ENCODE data around the gene FAM222B.

FAM222B gene

DNA sequence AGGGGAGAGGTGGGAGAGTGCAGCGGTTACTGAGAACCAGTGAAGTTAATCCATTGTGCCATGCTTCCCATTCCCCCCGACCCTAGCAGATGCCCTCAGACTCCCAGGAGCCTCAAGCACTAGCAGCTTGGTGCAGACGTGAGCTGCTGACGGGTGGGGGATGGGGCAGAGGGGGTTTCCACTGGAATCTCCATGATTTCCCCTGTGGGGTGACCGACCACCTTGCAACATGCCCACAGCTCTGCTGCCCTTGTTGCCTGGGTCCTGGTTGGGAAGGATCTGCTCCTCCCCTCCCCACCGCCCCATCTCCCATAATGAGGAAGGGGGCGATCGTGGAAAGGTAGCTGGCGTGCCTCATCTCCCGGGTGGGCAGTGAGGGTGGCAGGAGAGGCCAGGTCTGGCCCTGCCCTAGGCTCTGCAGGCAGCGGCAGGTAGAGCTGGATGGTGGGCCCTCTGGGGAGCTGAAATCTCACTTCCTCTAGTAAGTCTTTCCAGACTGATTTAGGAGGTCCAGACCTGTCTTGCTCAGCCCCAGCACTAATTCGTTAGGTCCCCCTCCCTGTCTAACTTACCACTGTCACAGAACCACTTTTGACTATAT lies 45.4 kb upstream of the FAM222B start:
- Histone ChIP-seq H3K4me2 (ENCODE audit: low read length) (no peak overlapping the region), H3K4ac (ENCODE audit: low read depth, low read length) (no peak overlapping the region), H3K4me1 (ENCODE audit: control insufficient read depth, low read depth, low read length) (no peaks in the 10 kb centered on the region), H3K23ac (ENCODE audit: low read length) (no peak overlapping the region), H3K79me2 (ENCODE audit: control insufficient read depth, insufficient read depth, low read length) (no peaks in the 10 kb centered on the region), H3K4me3 (ENCODE audit: low read length) (no peak overlapping the region), H3K36me3 (ENCODE audit: control insufficient read depth, insufficient read depth, low read length) (no peaks in the 10 kb centered on the region), H2BK5ac (ENCODE audit: low read length) (no peak overlapping the region), H3K9ac (ENCODE audit: low read length) (no peak overlapping the region), H4K8ac (ENCODE audit: low read depth, low read length) (no peak overlapping the region), H2BK120ac (ENCODE audit: low read depth, low read length) (no peak overlapping the region), H2AK5ac (ENCODE audit: low read length) (no peak overlapping the region), H3K18ac (ENCODE audit: low read length) (no peak overlapping the region), H2BK15ac (replicated peaks; ENCODE audit: low read depth) (no peak overlapping the region), H3K27me3 (ENCODE audit: insufficient read depth, low read length, poor library complexity) (no peaks in the 10 kb centered on the region), H3K56ac (ENCODE audit: low read length) (peak overlapping the region; percentile 3), H3K27ac (ENCODE audit: low read depth, low read length) (no peak overlapping the region), H3K79me1 (ENCODE audit: low read length) (no peaks in the 10 kb centered on the region), H4K5ac (ENCODE audit: low read length) (no peak overlapping the region)
- no peak for DNase-seq
- no CpG with 5 or more reads among the region's 12 CpGs for WGBS (ENCODE audit: extremely low coverage, insufficient coverage, low lambda C conversion rate)

DNA sequence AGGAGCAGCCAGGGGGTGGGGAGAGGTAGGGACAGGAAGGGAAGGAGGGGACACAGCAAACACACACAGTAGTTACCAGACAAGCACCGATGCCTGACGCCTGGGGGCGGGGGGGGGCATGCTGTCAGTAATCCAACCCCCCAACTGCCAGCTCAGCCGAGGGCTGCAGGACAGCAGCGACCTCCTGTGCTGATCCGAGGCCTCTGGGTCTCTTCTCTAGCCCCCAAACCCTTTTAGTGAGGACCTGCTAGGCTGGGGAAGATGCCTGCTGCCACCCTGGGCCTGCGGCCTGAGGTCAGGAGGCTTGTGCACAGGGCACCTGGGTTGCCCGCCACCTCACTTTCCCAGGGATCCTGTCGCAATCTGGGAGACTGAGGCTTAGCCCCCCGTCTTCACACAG lies 43.4 kb upstream of the FAM222B start:
- WGBS (ENCODE audit: extremely low coverage, insufficient coverage, low lambda C conversion rate) = no CpG with 5 or more reads among the region's 10 CpGs
- no peaks in the 10 kb centered on the region for H3K36me3 ChIP-seq (ENCODE audit: control insufficient read depth, insufficient read depth, low read length)
- DNase-seq = no peak

DNA sequence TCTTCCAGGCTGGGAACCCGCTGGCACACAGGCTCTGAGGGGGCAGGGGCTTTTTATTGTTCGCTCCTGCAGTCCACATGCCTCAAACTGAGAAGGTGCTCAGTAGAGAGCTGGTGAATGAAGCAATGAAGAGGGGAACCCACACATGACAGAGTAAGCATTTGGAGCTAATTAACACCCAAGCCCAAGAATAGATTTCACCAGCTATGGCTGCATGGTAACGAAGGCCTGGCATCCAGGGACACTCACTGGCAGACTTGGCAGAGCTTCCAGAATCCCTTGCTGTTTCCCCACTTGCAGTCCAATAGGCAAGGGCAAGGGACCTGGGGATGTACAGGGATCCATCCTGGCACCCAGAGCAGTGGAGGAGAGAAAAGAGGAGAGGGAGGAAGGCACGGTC lies 42.8 kb upstream of the FAM222B start:
- Histone ChIP-seq H3K4me3 (ENCODE audit: low read length) (no peak overlapping the region), H3K56ac (ENCODE audit: low read length) (no peak overlapping the region), H3K18ac (ENCODE audit: low read length) (no peak overlapping the region), H4K5ac (ENCODE audit: low read length) (no peak overlapping the region), H3K79me2 (ENCODE audit: control insufficient read depth, insufficient read depth, low read length) (no peaks in the 10 kb centered on the region), H3K4me1 (ENCODE audit: control insufficient read depth, low read depth, low read length) (no peaks in the 10 kb centered on the region), H2BK5ac (ENCODE audit: low read length) (no peak overlapping the region), H2BK15ac (replicated peaks; ENCODE audit: low read depth) (no peak overlapping the region), H3K23ac (ENCODE audit: low read length) (no peak overlapping the region), H4K8ac (ENCODE audit: low read depth, low read length) (no peak overlapping the region), H3K9ac (ENCODE audit: low read length) (no peak overlapping the region), H3K27me3 (ENCODE audit: insufficient read depth, low read length, poor library complexity) (no peaks in the 10 kb centered on the region), H3K4ac (ENCODE audit: low read depth, low read length) (no peak overlapping the region), H3K36me3 (ENCODE audit: control insufficient read depth, insufficient read depth, low read length) (no peaks in the 10 kb centered on the region), H3K79me1 (ENCODE audit: low read length) (no peaks in the 10 kb centered on the region), H3K4me2 (ENCODE audit: low read length) (no peak overlapping the region), H2BK120ac (ENCODE audit: low read depth, low read length) (no peak overlapping the region), H2AK5ac (ENCODE audit: low read length) (no peak overlapping the region), H3K27ac (ENCODE audit: low read depth, low read length) (no peak overlapping the region)
- no CpG with 5 or more reads among the region's 4 CpGs for WGBS (ENCODE audit: extremely low coverage, insufficient coverage, low lambda C conversion rate)
- no peak for DNase-seq

More for the DNA sequence above, 43.4 kb upstream of the FAM222B start:
- H3K23ac ChIP-seq (ENCODE audit: low read length) = no peak overlapping the region
- H4K5ac ChIP-seq (ENCODE audit: low read length) = no peak overlapping the region
- no peaks in the 10 kb centered on the region for H3K27me3 ChIP-seq (ENCODE audit: insufficient read depth, low read length, poor library complexity)
- H3K4me3 ChIP-seq (ENCODE audit: low read length) = no peak overlapping the region
- H3K18ac ChIP-seq (ENCODE audit: low read length) = no peak overlapping the region
- no peak overlapping the region for H2BK5ac ChIP-seq (ENCODE audit: low read length)
- H3K4ac ChIP-seq (ENCODE audit: low read depth, low read length) = no peak overlapping the region
- H2BK120ac ChIP-seq (ENCODE audit: low read depth, low read length) = no peak overlapping the region
- H3K4me2 ChIP-seq (ENCODE audit: low read length) = no peak overlapping the region
- no peaks in the 10 kb centered on the region for H3K79me1 ChIP-seq (ENCODE audit: low read length)
- no peak overlapping the region for H4K8ac ChIP-seq (ENCODE audit: low read depth, low read length)
- no peaks in the 10 kb centered on the region for H3K4me1 ChIP-seq (ENCODE audit: control insufficient read depth, low read depth, low read length)
- no peak overlapping the region for H3K27ac ChIP-seq (ENCODE audit: low read depth, low read length)
- no peak overlapping the region for H2AK5ac ChIP-seq (ENCODE audit: low read length)
- H3K9ac ChIP-seq (ENCODE audit: low read length) = no peak overlapping the region
- no peak overlapping the region for H3K56ac ChIP-seq (ENCODE audit: low read length)
- no peak overlapping the region for H2BK15ac ChIP-seq (replicated peaks; ENCODE audit: low read depth)
- H3K79me2 ChIP-seq (ENCODE audit: control insufficient read depth, insufficient read depth, low read length) = no peaks in the 10 kb centered on the region

DNA sequence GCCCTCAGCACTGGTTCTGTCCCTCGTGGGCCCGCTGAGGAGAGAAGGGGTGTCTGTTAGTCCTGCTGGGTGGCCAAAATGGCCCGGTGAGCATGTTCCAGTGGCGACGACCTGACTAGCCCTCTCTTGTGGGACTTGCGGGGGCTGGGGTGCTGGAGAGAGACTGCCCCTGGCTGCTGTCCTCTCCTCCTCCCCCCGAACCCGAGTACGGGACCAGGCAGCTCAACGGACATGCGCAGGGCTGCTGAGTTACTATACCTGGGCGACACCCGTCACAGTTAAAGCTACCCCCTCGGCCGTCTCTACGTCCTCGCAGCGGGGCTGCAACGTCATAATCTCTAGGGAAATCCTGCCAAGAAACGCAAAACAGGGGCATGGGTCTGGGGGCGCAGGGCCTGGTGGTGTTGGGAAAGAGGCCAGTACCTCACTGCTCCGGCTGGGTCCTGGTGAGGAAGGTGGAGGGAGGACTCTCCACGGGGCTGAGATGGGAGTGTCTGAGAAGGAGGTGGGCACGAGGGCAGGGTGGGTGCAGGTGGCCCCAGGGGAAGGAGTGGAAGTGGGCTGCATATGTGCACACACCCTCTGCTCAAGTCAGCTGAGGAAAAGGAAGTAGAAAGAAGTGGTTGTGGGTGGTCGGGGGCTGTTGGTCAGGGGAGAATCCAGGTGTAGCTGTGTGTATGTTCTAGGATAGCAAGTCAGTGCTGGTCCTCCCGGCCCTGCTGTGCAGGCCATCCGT lies 41.5 kb upstream of the FAM222B start:
- no peak overlapping the region for H3K18ac ChIP-seq (ENCODE audit: low read length)
- WGBS (ENCODE audit: extremely low coverage, insufficient coverage, low lambda C conversion rate) = no CpG with 5 or more reads among the region's 27 CpGs
- no peak overlapping the region for H3K27ac ChIP-seq (ENCODE audit: low read depth, low read length)
- no peak overlapping the region for H3K23ac ChIP-seq (ENCODE audit: low read length)
- no peak overlapping the region for H3K4me3 ChIP-seq (ENCODE audit: low read length)
- no peak overlapping the region for H3K9ac ChIP-seq (ENCODE audit: low read length)
- no peaks in the 10 kb centered on the region for H3K79me1 ChIP-seq (ENCODE audit: low read length)
- no peak overlapping the region for H2BK120ac ChIP-seq (ENCODE audit: low read depth, low read length)
- H2AK5ac ChIP-seq (ENCODE audit: low read length) = no peak overlapping the region
- no peak overlapping the region for H2BK15ac ChIP-seq (replicated peaks; ENCODE audit: low read depth)
- H3K27me3 ChIP-seq (ENCODE audit: insufficient read depth, low read length, poor library complexity) = no peaks in the 10 kb centered on the region
- H3K36me3 ChIP-seq (ENCODE audit: control insufficient read depth, insufficient read depth, low read length) = no peaks in the 10 kb centered on the region
- no peak overlapping the region for H4K8ac ChIP-seq (ENCODE audit: low read depth, low read length)
- no peak overlapping the region for H2BK5ac ChIP-seq (ENCODE audit: low read length)
- no peak overlapping the region for H3K4me2 ChIP-seq (ENCODE audit: low read length)
- H3K56ac ChIP-seq (ENCODE audit: low read length) = no peak overlapping the region
- H4K5ac ChIP-seq (ENCODE audit: low read length) = no peak overlapping the region
- no peaks in the 10 kb centered on the region for H3K4me1 ChIP-seq (ENCODE audit: control insufficient read depth, low read depth, low read length)
- H3K4ac ChIP-seq (ENCODE audit: low read depth, low read length) = no peak overlapping the region
- no peaks in the 10 kb centered on the region for H3K79me2 ChIP-seq (ENCODE audit: control insufficient read depth, insufficient read depth, low read length)
- no peak for DNase-seq

DNA sequence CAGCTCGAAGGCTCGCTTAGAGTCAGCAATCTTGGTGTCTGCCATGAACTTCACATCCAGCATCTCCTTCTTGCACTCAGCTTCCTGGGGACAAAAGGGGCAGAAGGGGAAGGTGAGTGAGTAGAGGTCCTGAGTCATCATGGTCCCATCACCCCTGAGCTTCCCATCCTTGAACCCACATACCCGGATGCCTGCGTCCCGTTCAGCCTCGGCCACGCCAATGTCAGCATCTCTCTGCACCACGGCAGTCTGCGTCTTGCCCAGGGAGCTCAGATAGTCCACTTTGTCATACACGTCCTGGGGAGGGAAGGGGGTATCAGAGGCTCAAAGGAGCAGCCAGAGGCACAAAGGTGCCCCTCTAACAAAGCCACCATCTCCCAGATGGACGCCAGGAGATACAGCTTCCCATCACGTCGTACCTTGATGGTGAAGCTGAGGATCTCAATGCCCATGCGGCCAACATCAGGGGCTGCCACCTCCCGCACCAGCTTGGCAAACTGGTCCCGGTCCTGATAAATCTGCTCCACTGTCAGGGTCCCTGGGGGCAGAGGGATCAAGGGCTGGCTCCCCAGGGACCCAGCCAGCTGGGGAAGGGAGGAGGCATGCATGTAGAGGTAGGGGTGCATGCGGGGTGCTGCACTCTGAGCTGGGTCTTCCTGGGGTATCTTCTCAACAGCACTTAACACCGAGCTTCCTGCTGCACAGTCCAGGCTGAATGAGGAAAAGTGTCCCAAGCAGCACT lies 39.7 kb upstream of the FAM222B start:
- H2AK5ac ChIP-seq (ENCODE audit: low read length) = no peak overlapping the region
- no peak overlapping the region for H3K23ac ChIP-seq (ENCODE audit: low read length)
- no CpG with 5 or more reads among the region's 18 CpGs for WGBS (ENCODE audit: extremely low coverage, insufficient coverage, low lambda C conversion rate)

More for the DNA sequence above, 39.7 kb upstream of the FAM222B start:
- H3K27ac ChIP-seq (ENCODE audit: low read depth, low read length) = no peak overlapping the region
- H2BK5ac ChIP-seq (ENCODE audit: low read length) = no peak overlapping the region
- H3K18ac ChIP-seq (ENCODE audit: low read length) = no peak overlapping the region
- H3K79me2 ChIP-seq (ENCODE audit: control insufficient read depth, insufficient read depth, low read length) = no peaks in the 10 kb centered on the region
- DNase-seq = no peak
- no peaks in the 10 kb centered on the region for H3K36me3 ChIP-seq (ENCODE audit: control insufficient read depth, insufficient read depth, low read length)
- H3K4me1 ChIP-seq (ENCODE audit: control insufficient read depth, low read depth, low read length) = no peaks in the 10 kb centered on the region
- H2BK15ac ChIP-seq (replicated peaks; ENCODE audit: low read depth) = no peak overlapping the region
- H3K4me2 ChIP-seq (ENCODE audit: low read length) = no peak overlapping the region
- H3K27me3 ChIP-seq (ENCODE audit: insufficient read depth, low read length, poor library complexity) = no peaks in the 10 kb centered on the region
- no peaks in the 10 kb centered on the region for H3K79me1 ChIP-seq (ENCODE audit: low read length)
- H4K5ac ChIP-seq (ENCODE audit: low read length) = no peak overlapping the region
- H3K9ac ChIP-seq (ENCODE audit: low read length) = no peak overlapping the region
- no peak overlapping the region for H4K8ac ChIP-seq (ENCODE audit: low read depth, low read length)
- no peak overlapping the region for H3K56ac ChIP-seq (ENCODE audit: low read length)
- H3K4me3 ChIP-seq (ENCODE audit: low read length) = no peak overlapping the region
- no peak overlapping the region for H2BK120ac ChIP-seq (ENCODE audit: low read depth, low read length)
- H3K4ac ChIP-seq (ENCODE audit: low read depth, low read length) = no peak overlapping the region
